HEK293T (cell line): ENCODE data around the gene SLC16A8.
A peak's percentile ranks its signal among the peaks of the same experiment; 100 is the strongest.

Source experiments
- CTCF ChIA-PET: fragments of 350-600 bp; formaldehyde crosslinking; extraction: SDS; loops from one replicate; lab custom pipeline; 2021; ENCODE audit warnings: antibody characterized with exemption, inconsistent platforms; lab: Yijun Ruan, JAX
- POLR2A ChIA-PET: fragments of 350-600 bp; formaldehyde crosslinking; extraction: SDS; loops from one replicate; lab custom pipeline; 2020; ENCODE audit warnings: antibody characterized with exemption, inconsistent platforms; lab: Yijun Ruan, JAX
- DNase-seq: peaks from one replicate; pipeline ENCODE4 v3.0.0; 2012; ENCODE audit warnings: mixed read lengths; ENCODE audit errors: extremely low spot score
- ARNT ChIP-seq: fragments of 450-650 bp; IDR thresholded peaks from 2 replicates; pipeline ENCODE4 v1.6.1; 2017; ENCODE audit warnings: mild to moderate bottlenecking
- BHLHE40 ChIP-seq: fragments of 450-650 bp; IDR thresholded peaks from 2 replicates; pipeline ENCODE4 v1.6.1; 2016; ENCODE audit warnings: mild to moderate bottlenecking, moderate library complexity, borderline replicate concordance
- CTBP1 ChIP-seq: fragments of 450-650 bp; IDR thresholded peaks from 2 replicates; pipeline ENCODE4 v1.6.1; 2016; ENCODE audit warnings: borderline replicate concordance
- ELF4 ChIP-seq: fragments of 450-650 bp; IDR thresholded peaks from 2 replicates; pipeline ENCODE4 v1.6.1; 2017; ENCODE audit warnings: antibody characterized with exemption
- FOXA1 ChIP-seq: fragments of 450-650 bp; IDR thresholded peaks from 2 replicates; pipeline ENCODE4 v1.6.1; 2016; ENCODE audit warnings: mild to moderate bottlenecking
- FOXK2 ChIP-seq: fragments of 450-650 bp; IDR thresholded peaks from 2 replicates; pipeline ENCODE4 v1.6.1; 2016; ENCODE audit warnings: mild to moderate bottlenecking
- FOXM1 ChIP-seq: fragments of 450-650 bp; IDR thresholded peaks from 2 replicates; pipeline ENCODE4 v1.6.1; 2017; ENCODE audit warnings: mild to moderate bottlenecking, borderline replicate concordance
- HDGF ChIP-seq: fragments of 450-650 bp; IDR thresholded peaks from 2 replicates; pipeline ENCODE4 v1.6.1; 2017; ENCODE audit warnings: antibody characterized with exemption, borderline replicate concordance
- L3MBTL2 ChIP-seq: fragments of 450-650 bp; conservative IDR thresholded peaks from 2 replicates; pipeline ENCODE4 v1.6.1; 2016; ENCODE audit warnings: mild to moderate bottlenecking
- LEF1 ChIP-seq: fragments of 450-650 bp; IDR thresholded peaks from 2 replicates; pipeline ENCODE4 v1.6.1; 2017; ENCODE audit warnings: mild to moderate bottlenecking, borderline replicate concordance
- NFRKB ChIP-seq: fragments of 450-650 bp; IDR thresholded peaks from 2 replicates; pipeline ENCODE4 v1.6.1; 2016; ENCODE audit warnings: mild to moderate bottlenecking, moderate library complexity
- SP1 ChIP-seq: fragments of 450-650 bp; IDR thresholded peaks from 2 replicates; pipeline ENCODE4 v1.6.1; 2017
- SUZ12 ChIP-seq: fragments of 450-650 bp; IDR thresholded peaks from 2 replicates; pipeline ENCODE4 v1.6.1; 2016; ENCODE audit warnings: mild to moderate bottlenecking
- TARDBP ChIP-seq: fragments of 450-650 bp; IDR thresholded peaks from 2 replicates; pipeline ENCODE4 v1.6.1; 2016
- ZNF384 ChIP-seq: fragments of 450-650 bp; IDR thresholded peaks from 2 replicates; pipeline ENCODE4 v1.6.1; 2016
- TF ChIP-seq, protein P1 (sequence below): fragments of 450-650 bp; IDR thresholded peaks from 2 replicates; pipeline ENCODE4 v1.6.1; 2016

SLC16A8 gene

DNA sequence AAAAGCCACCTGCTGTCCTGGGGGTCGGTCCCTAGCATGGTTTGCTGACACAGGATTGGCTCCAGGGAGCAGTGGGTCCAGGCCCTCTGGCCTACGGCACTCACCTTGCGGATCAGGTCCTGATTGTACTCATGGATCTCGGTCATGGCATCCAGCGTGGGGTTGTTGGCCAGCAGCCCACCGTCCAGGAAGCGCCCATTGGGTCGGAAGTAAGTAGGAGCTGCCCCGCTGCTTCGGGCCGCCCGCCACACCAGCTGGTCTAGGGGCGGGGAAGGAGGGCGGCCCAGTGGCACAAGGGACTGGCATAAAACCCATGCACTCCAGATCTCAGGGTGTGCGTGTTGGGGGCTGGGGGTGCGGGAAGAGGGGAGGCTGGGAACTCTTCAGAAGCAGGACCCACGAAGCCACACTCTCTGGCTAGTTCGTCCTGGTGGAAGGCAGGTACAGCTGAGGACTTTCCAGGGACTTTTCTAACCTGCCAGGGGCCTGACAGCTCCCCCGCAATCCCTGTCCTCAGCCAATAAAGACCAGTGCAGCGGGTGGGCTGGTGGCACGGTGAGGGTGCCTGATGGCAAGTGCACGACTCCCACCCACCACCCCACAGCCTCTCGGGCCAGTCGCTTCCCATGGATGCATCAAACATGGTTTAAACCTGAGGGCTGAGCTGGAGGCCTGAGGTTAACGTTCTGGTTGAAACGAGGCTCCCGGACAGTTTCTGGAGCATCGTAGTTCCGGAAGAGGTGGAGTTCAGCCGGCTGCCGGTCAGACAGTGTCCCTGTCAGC lies 31.6 kb upstream of the SLC16A8 start:
- no peak for TF ChIP-seq NFRKB
- no peak for TF ChIP-seq ARNT
- no peak for TF ChIP-seq ELF4
- no peak for TF ChIP-seq L3MBTL2
- no peak for TF ChIP-seq BHLHE40
- no peak for TF ChIP-seq SUZ12
- TF ChIP-seq, protein P1, sequence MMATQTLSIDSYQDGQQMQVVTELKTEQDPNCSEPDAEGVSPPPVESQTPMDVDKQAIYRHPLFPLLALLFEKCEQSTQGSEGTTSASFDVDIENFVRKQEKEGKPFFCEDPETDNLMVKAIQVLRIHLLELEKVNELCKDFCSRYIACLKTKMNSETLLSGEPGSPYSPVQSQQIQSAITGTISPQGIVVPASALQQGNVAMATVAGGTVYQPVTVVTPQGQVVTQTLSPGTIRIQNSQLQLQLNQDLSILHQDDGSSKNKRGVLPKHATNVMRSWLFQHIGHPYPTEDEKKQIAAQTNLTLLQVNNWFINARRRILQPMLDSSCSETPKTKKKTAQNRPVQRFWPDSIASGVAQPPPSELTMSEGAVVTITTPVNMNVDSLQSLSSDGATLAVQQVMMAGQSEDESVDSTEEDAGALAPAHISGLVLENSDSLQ = no peak
- TF ChIP-seq FOXA1 = no peak
- TF ChIP-seq HDGF = no peak
- no peak for TF ChIP-seq SP1
- no peak for TF ChIP-seq LEF1
- TF ChIP-seq FOXM1 = no peak
- TF ChIP-seq CTBP1 = no peak
- TF ChIP-seq ZNF384 = no peak
- TF ChIP-seq FOXK2 = no peak
- TF ChIP-seq TARDBP = no peak
- CTCF ChIA-PET = interaction anchor here (0.5 to 2.3 kb wide), 11 partner anchors 13 to 118 kb away, joined by 3 to 9 read pairs (median 4); no protein-coding TSS in a partner anchor
- no peak for DNase-seq
- POLR2A ChIA-PET = no interaction called here

DNA sequence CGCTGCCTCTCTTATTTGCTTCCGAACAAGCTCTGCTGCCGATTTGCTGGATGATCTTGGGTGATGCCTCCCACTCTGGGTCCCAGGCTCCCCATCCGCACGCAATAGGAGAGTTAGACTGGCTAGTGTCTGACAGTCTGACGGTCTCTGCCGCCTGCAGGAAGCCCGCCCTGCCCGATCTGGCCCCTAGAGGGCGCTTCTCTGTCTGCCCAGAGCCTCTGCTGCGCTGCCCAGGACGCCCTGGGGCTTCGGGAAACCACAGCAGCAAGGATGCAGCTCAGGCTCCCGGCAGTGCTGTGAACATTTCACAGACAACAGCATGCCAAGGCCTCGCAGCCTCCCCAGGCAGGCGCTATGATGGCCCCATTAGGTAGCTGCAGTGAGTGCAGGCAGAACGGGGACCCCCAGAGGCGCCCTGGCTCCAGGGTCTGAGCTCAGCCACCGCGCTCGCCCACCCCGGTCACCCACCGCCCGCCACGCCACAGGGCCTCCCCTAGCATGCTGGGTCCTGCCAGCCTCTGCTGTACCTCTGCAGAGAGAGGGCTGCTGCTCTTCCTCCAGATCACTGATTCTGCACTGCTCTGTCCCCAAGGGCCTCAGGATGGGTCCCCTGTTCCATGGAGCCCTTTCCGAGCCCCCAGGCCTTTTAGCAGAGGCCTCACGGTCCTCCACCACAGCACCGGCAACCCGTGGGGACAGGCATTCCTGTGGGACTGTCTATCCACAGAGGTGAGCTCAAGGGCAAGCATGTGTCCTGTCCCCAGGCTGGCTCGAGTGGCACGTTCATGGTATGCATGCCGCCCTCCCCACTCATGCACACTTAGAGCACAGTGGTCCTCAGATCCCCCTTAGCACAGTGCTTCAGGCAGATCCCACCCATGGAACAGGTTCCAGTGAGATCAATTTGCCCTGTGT lies 30.8 kb upstream of the SLC16A8 start:
- DNase-seq = peak; percentile 96
- ChIA-PET POLR2A (no interaction called here), CTCF (interaction anchor here (0.5 to 2.3 kb wide), 22 partner anchors 8 to 573 kb away, joined by 3 to 15 read pairs (median 4); partner anchors contain the start of gene MAFF)
- TF ChIP-seq ELF4 = no peak
- 0 out of 2 replicates have a peak, but pooled peaks have one; percentile 22 for TF ChIP-seq HDGF
- TF ChIP-seq TARDBP = no peak

DNA sequence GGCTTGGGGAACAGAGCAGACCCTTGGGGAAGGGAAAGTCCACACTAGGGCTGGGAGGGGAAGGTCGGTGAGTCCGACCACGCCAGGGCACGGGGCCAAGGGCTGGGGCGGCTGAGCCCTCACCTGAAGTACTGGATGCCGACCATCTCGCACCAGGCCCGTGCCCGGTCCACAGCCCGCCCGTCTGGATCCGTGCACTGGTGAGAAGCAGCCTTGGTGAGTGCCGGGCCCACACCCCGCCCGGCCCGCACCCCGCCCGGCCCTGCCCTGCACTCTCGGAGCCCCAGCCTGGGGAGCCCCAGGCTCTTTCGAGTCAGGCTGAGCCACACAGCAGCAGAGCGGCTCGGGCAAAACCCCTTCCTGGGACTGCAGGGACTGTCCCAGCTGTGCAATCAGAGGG lies 28.4 kb upstream of the SLC16A8 start:
- CTCF ChIA-PET = no interaction called here

DNA sequence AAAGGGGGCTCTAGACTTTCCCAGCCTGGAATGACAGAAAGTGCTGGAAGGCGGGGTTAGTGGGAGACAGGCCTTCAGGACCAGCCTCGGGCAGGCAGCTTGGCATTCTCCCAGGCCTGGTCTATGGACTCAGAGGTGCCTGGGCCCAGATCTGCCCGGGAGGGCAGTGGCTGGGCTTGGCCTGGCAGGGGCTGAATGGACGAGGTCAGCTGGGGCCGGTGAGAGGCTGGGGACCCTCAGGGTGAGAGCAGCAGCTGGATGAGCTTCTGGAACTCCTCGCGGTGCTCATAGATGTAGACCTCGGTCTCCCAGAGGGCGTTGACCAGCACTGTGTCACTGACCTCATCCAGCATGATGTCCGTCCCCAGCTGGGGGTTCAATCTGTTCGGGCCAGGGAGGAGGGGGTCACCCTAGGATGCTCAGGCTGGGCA lies 28.0 kb upstream of the SLC16A8 start:
- ChIA-PET CTCF (no interaction called here), POLR2A (no interaction called here)
- TF ChIP-seq NFRKB (no peak), TARDBP (no peak), HDGF (no peak), FOXK2 (no peak), FOXA1 (no peak), FOXM1 (no peak), ARNT (no peak), CTBP1 (no peak), L3MBTL2 (no peak), ELF4 (no peak), LEF1 (no peak), ZNF384 (no peak), SUZ12 (no peak), BHLHE40 (no peak)
- DNase-seq = no peak

More for the DNA sequence above, 28.4 kb upstream of the SLC16A8 start:
- TF ChIP-seq FOXK2 (no peak), FOXA1 (no peak), TARDBP (no peak), SP1 (no peak), L3MBTL2 (no peak), ARNT (no peak), NFRKB (no peak), BHLHE40 (no peak), ELF4 (no peak), HDGF (no peak), CTBP1 (no peak), LEF1 (no peak), FOXM1 (no peak), SUZ12 (no peak), ZNF384 (no peak)
- TF ChIP-seq, protein P1 = no peak
- POLR2A ChIA-PET = no interaction called here
- no peak for DNase-seq

DNA sequence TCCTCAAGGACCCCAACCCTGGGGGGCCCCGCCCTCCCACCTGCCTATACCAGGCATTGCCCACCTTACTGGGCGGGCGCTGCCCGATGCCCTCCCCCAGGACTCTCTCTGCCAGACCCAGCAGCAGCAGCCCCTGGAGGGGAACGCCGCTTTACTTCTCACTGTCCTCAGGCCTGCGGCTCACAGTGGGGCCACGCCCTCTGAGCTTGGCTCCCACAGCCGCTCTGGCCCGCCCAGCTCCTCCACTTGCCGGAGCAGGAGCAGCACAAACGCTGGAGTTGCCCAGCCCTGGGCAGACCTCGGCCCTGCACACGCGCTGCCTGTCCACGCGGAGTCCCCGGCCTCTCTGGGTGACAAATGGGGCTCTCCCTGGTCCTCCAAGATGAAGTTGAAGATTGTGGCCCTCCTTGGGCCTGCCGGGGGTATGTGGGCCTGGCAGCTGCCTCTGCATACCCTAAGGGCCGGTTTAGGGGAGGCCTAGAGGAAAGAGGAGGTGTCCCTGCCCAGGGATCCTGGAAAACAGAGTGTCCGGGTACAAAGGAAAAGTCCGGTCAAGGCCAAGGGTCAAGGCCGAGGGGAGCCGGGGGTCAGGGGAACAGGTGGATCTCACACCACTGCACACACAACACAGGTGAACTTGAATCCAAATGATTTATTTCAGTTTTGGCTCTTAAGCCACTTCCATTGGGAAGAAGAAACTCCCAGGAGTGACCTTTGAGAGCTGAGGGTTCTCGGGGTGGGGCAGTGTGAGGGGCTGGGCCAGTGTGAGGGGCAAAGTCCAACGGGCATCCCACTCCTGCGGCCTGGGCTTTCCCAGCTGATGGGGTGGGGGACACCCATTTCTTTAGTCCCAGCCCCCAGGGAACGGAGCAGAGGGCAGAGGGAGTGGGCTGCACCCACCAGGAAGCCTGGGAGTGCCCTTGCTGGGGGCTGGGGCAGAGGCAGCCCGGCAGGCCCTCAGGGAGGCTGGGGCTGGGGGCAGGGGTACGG lies 27.2 kb upstream of the SLC16A8 start:
- TF ChIP-seq TARDBP (no peak), ELF4 (no peak), LEF1 (no peak), ARNT (no peak), HDGF (no peak), SP1 (no peak), FOXA1 (no peak), BHLHE40 (no peak), SUZ12 (no peak), NFRKB (no peak), CTBP1 (no peak), L3MBTL2 (no peak), FOXM1 (no peak), FOXK2 (no peak), ZNF384 (no peak)
- TF ChIP-seq, protein P1 = no peak
- POLR2A ChIA-PET = no interaction called here
- no peak for DNase-seq
- CTCF ChIA-PET = interaction anchor here (0.6 kb wide), 1 partner anchor 498 kb away, joined by 3 read pairs; no protein-coding TSS in a partner anchor
